ENCODE results near the gene TIAM2. TPM values are rescaled to one million over a fixed set of nuclear protein-coding genes. Genes with fewer than 3 reads are reported as not detected.

Gene TIAM2
- total and polyA plus RNA-seq, 2 experiments from 2014 or later, result 14.2 to 24.4 TPM

DNA sequence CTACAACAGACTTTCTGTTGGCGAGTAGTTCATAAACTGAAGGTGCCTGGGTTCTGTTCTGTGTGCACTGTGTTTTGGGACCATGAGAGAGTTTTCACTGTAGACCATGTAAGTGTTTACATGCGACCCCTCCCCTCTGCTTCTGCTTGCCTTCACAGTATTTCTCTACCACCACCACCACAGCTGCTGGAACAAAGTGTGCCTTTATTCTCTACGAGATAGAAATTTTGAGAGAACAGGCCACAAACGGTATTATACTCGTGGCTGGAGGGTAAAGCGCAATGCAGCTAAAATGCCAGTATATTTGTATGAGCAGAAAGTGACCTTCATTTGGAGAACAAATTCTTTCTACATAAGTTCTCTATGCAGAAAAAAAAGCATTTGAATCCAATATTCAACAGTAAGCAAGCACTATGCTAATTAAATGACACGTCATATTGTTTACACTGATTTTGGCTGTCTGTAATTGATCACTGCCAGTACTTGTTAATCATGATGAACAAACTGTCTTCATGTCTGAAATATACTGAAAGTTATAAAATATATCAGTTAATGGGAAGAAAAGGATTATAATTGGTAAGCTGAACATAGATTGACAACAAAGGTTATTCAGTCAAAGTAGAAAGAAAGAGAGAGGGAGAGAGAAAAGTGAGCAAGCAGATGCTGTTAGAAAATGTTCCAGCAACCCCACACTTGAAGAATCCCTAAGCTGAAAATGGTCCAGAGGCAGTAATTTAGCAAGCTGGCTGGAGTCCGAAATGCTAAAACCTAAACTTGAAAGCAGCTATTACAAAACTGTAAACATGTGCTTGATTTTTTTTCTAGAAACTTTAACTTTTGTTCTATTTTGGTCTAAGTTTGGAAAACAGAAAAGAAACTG lies 277.5 kb downstream of the TIAM2 start:
- Mint-ChIP-seq H3K4me3 (no peak overlapping the region), H3K9me3 (no peaks in the 10 kb centered on the region), H3K27ac (peak overlapping the region; percentile 86), H3K36me3 (ENCODE audit: low read depth) (peaks cover 23% of the 10 kb centered on the region), H3K27me3 (ENCODE audit: insufficient read depth, low read depth, poor library complexity) (no peaks in the 10 kb centered on the region), H3K4me1 (peaks cover 21% of the 10 kb centered on the region)
- peak overlapping the region; percentile 78 for H3K27ac ChIP-seq (ENCODE audit: low read depth)
- ATAC-seq (no peak), DNase-seq (ENCODE audit: low spot score) (no peak)
- H3K9me2 ChIP-seq (ENCODE audit: insufficient read depth), result no peaks in the 10 kb centered on the region
- no peak overlapping the region for H2AFZ ChIP-seq
- H3K4me3 ChIP-seq, result no peak overlapping the region
- H3K36me3 ChIP-seq (ENCODE audit: insufficient read depth), result no peaks in the 10 kb centered on the region
- H3K79me2 ChIP-seq (replicated peaks; ENCODE audit: insufficient read depth), result 0 out of 2 replicates have a peak, but pooled peaks cover 5% of the 10 kb centered on the region
- H3K4me2 ChIP-seq, result 0 out of 2 replicates have a peak overlapping the region, but pooled peaks have one; percentile 3
- H4K20me1 ChIP-seq (replicated peaks; ENCODE audit: insufficient read depth), result no peaks in the 10 kb centered on the region
- H3K27me3 ChIP-seq (ENCODE audit: insufficient read depth), result no peaks in the 10 kb centered on the region
- peaks cover 22% of the 10 kb centered on the region for H3K4me1 ChIP-seq (ENCODE audit: insufficient read depth)
- H3F3A ChIP-seq (replicated peaks; ENCODE audit: low read depth), result no peaks in the 10 kb centered on the region
- TF ChIP-seq, protein P1, sequence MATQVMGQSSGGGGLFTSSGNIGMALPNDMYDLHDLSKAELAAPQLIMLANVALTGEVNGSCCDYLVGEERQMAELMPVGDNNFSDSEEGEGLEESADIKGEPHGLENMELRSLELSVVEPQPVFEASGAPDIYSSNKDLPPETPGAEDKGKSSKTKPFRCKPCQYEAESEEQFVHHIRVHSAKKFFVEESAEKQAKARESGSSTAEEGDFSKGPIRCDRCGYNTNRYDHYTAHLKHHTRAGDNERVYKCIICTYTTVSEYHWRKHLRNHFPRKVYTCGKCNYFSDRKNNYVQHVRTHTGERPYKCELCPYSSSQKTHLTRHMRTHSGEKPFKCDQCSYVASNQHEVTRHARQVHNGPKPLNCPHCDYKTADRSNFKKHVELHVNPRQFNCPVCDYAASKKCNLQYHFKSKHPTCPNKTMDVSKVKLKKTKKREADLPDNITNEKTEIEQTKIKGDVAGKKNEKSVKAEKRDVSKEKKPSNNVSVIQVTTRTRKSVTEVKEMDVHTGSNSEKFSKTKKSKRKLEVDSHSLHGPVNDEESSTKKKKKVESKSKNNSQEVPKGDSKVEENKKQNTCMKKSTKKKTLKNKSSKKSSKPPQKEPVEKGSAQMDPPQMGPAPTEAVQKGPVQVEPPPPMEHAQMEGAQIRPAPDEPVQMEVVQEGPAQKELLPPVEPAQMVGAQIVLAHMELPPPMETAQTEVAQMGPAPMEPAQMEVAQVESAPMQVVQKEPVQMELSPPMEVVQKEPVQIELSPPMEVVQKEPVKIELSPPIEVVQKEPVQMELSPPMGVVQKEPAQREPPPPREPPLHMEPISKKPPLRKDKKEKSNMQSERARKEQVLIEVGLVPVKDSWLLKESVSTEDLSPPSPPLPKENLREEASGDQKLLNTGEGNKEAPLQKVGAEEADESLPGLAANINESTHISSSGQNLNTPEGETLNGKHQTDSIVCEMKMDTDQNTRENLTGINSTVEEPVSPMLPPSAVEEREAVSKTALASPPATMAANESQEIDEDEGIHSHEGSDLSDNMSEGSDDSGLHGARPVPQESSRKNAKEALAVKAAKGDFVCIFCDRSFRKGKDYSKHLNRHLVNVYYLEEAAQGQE (IDR thresholded peaks at IDR 0.05; ENCODE audit: unreplicated experiment), result no peak
- TF ChIP-seq STAT1 (IDR thresholded peaks at IDR 0.05; ENCODE audit: unreplicated experiment) (no peak), ZNF114 (CRISPR knock-in tag; IDR thresholded peaks at IDR 0.05) (no peak), POLR2AphosphoS5 (IDR thresholded peaks at IDR 0.05; ENCODE audit: low read depth) (no peak), CREB1 (CRISPR knock-in tag; IDR thresholded peaks at IDR 0.05; ENCODE audit: low read depth) (no peak), JUNB (IDR thresholded peaks at IDR 0.05; ENCODE audit: unreplicated experiment) (no peak), EZH2 (IDR thresholded peaks at IDR 0.05; ENCODE audit: low read depth, unreplicated experiment) (no peak), ZNF331 (CRISPR knock-in tag; IDR thresholded peaks at IDR 0.05; ENCODE audit: low read depth) (no peak), EZH2phosphoT487 (IDR thresholded peaks at IDR 0.05; ENCODE audit: unreplicated experiment) (no peak), NANOG (IDR thresholded peaks at IDR 0.05; ENCODE audit: borderline replicate concordance) (no peak)
- TF ChIP-seq, protein P2, sequence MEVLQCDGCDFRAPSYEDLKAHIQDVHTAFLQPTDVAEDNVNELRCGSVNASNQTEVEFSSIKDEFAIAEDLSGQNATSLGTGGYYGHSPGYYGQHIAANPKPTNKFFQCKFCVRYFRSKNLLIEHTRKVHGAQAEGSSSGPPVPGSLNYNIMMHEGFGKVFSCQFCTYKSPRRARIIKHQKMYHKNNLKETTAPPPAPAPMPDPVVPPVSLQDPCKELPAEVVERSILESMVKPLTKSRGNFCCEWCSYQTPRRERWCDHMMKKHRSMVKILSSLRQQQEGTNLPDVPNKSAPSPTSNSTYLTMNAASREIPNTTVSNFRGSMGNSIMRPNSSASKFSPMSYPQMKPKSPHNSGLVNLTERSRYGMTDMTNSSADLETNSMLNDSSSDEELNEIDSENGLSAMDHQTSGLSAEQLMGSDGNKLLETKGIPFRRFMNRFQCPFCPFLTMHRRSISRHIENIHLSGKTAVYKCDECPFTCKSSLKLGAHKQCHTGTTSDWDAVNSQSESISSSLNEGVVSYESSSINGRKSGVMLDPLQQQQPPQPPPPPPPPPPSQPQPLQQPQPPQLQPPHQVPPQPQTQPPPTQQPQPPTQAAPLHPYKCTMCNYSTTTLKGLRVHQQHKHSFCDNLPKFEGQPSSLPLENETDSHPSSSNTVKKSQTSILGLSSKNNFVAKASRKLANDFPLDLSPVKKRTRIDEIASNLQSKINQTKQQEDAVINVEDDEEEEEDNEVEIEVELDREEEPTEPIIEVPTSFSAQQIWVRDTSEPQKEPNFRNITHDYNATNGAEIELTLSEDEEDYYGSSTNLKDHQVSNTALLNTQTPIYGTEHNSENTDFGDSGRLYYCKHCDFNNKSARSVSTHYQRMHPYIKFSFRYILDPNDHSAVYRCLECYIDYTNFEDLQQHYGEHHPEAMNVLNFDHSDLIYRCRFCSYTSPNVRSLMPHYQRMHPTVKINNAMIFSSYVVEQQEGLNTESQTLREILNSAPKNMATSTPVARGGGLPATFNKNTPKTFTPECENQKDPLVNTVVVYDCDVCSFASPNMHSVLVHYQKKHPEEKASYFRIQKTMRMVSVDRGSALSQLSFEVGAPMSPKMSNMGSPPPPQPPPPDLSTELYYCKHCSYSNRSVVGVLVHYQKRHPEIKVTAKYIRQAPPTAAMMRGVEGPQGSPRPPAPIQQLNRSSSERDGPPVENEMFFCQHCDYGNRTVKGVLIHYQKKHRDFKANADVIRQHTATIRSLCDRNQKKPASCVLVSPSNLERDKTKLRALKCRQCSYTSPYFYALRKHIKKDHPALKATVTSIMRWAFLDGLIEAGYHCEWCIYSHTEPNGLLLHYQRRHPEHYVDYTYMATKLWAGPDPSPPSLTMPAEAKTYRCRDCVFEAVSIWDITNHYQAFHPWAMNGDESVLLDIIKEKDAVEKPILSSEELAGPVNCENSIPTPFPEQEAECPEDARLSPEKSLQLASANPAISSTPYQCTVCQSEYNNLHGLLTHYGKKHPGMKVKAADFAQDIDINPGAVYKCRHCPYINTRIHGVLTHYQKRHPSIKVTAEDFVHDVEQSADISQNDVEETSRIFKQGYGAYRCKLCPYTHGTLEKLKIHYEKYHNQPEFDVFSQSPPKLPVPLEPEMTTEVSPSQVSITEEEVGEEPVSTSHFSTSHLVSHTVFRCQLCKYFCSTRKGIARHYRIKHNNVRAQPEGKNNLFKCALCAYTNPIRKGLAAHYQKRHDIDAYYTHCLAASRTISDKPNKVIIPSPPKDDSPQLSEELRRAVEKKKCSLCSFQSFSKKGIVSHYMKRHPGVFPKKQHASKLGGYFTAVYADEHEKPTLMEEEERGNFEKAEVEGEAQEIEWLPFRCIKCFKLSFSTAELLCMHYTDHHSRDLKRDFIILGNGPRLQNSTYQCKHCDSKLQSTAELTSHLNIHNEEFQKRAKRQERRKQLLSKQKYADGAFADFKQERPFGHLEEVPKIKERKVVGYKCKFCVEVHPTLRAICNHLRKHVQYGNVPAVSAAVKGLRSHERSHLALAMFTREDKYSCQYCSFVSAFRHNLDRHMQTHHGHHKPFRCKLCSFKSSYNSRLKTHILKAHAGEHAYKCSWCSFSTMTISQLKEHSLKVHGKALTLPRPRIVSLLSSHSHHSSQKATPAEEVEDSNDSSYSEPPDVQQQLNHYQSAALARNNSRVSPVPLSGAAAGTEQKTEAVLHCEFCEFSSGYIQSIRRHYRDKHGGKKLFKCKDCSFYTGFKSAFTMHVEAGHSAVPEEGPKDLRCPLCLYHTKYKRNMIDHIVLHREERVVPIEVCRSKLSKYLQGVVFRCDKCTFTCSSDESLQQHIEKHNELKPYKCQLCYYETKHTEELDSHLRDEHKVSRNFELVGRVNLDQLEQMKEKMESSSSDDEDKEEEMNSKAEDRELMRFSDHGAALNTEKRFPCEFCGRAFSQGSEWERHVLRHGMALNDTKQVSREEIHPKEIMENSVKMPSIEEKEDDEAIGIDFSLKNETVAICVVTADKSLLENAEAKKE (CRISPR knock-in tag; IDR thresholded peaks at IDR 0.05), result no peak
- TF ChIP-seq, protein P3, sequence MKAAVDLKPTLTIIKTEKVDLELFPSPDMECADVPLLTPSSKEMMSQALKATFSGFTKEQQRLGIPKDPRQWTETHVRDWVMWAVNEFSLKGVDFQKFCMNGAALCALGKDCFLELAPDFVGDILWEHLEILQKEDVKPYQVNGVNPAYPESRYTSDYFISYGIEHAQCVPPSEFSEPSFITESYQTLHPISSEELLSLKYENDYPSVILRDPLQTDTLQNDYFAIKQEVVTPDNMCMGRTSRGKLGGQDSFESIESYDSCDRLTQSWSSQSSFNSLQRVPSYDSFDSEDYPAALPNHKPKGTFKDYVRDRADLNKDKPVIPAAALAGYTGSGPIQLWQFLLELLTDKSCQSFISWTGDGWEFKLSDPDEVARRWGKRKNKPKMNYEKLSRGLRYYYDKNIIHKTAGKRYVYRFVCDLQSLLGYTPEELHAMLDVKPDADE (IDR thresholded peaks at IDR 0.05), result no peak
- TF ChIP-seq, protein P4, sequence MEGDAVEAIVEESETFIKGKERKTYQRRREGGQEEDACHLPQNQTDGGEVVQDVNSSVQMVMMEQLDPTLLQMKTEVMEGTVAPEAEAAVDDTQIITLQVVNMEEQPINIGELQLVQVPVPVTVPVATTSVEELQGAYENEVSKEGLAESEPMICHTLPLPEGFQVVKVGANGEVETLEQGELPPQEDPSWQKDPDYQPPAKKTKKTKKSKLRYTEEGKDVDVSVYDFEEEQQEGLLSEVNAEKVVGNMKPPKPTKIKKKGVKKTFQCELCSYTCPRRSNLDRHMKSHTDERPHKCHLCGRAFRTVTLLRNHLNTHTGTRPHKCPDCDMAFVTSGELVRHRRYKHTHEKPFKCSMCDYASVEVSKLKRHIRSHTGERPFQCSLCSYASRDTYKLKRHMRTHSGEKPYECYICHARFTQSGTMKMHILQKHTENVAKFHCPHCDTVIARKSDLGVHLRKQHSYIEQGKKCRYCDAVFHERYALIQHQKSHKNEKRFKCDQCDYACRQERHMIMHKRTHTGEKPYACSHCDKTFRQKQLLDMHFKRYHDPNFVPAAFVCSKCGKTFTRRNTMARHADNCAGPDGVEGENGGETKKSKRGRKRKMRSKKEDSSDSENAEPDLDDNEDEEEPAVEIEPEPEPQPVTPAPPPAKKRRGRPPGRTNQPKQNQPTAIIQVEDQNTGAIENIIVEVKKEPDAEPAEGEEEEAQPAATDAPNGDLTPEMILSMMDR (conservative IDR thresholded peaks at IDR 0.05; ENCODE audit: low read depth in 2 of 2), result no peak
